DND-41 (cell line): Measurements from ENCODE around the gene FXYD3.

Experiments
- ATAC-seq: fragments of 200-7000 bp; cut with Tn5 transposase; 3 replicates; pipeline ENCODE4 v1.9.1; 2021; ENCODE audit warnings: low read depth; ENCODE audit not compliant: insufficient read depth
- DNase-seq: peaks from one replicate; pipeline ENCODE4 v3.0.0-alpha.2; 2020
- H2AFZ ChIP-seq: 2 replicates; pipeline ENCODE4 v1.6.0; 2012; ENCODE audit warnings: low read depth, low read length
- H3K27ac ChIP-seq: 2 replicates; pipeline ENCODE4 v1.5.1; 2012; ENCODE audit warnings: low read length, inconsistent platforms
- H3K27me3 ChIP-seq: fragments of 200-600 bp; sonication (generic); 2 replicates; pipeline ENCODE4 v1.6.0; 2012; ENCODE audit warnings: low read length, mild to moderate bottlenecking, inconsistent platforms; ENCODE audit not compliant: insufficient read depth, poor library complexity
- H3K36me3 ChIP-seq: 2 replicates; pipeline ENCODE4 v1.5.1; 2012; ENCODE audit warnings: low read length, inconsistent platforms; ENCODE audit not compliant: insufficient read depth
- H3K4me1 ChIP-seq: 2 replicates; pipeline ENCODE4 v1.5.1; 2012; ENCODE audit warnings: mild to moderate bottlenecking, low read length; ENCODE audit not compliant: insufficient read depth
- H3K4me2 ChIP-seq: 2 replicates; pipeline ENCODE4 v1.6.0; 2012; ENCODE audit warnings: mild to moderate bottlenecking, moderate library complexity, low read length, inconsistent platforms; ENCODE audit not compliant: insufficient read depth
- H3K4me3 ChIP-seq, 2 experiments: fragments of 200-600 bp in 1 of 2; shearing (Covaris generic) in 1 of 2; 2 replicates each; pipeline ENCODE4 v1.5.1; 2012 to 2016; ENCODE audit warnings: inconsistent platforms in 2 of 2, low read length in 2 of 2, mild to moderate bottlenecking in 2 of 2, low read depth in 1 of 2, moderate library complexity in 1 of 2
- H3K79me2 ChIP-seq: 2 replicates; pipeline ENCODE4 v1.6.0; 2012; ENCODE audit warnings: low read length, inconsistent platforms; ENCODE audit not compliant: insufficient read depth
- H3K9ac ChIP-seq: 2 replicates; pipeline ENCODE4 v1.6.0; 2012; ENCODE audit warnings: low read depth, mild to moderate bottlenecking, inconsistent platforms, low read length, moderate library complexity
- H3K9me3 ChIP-seq: 2 replicates; pipeline ENCODE4 v1.5.1; 2012; ENCODE audit warnings: low read length, moderate library complexity, mild to moderate bottlenecking, inconsistent platforms; ENCODE audit not compliant: insufficient read depth, severe bottlenecking
- H4K20me1 ChIP-seq: 2 replicates; pipeline ENCODE4 v1.6.0; 2012; ENCODE audit warnings: low read length; ENCODE audit not compliant: insufficient read depth
- EZH2 ChIP-seq: IDR thresholded peaks from 3 replicates; pipeline ENCODE4 v1.6.1; 2012; ENCODE audit warnings: borderline replicate concordance, low read depth, mild to moderate bottlenecking, moderate library complexity, low read length, inconsistent platforms; ENCODE audit not compliant: severe bottlenecking
- TF ChIP-seq, protein P1 (sequence below): IDR thresholded peaks from 2 replicates; pipeline ENCODE4 v1.5.1; 2012; ENCODE audit warnings: borderline replicate concordance, low read length, moderate library complexity, mild to moderate bottlenecking; ENCODE audit not compliant: poor library complexity, severe bottlenecking; ENCODE audit errors: extremely low read depth

Gene FXYD3

DNA sequence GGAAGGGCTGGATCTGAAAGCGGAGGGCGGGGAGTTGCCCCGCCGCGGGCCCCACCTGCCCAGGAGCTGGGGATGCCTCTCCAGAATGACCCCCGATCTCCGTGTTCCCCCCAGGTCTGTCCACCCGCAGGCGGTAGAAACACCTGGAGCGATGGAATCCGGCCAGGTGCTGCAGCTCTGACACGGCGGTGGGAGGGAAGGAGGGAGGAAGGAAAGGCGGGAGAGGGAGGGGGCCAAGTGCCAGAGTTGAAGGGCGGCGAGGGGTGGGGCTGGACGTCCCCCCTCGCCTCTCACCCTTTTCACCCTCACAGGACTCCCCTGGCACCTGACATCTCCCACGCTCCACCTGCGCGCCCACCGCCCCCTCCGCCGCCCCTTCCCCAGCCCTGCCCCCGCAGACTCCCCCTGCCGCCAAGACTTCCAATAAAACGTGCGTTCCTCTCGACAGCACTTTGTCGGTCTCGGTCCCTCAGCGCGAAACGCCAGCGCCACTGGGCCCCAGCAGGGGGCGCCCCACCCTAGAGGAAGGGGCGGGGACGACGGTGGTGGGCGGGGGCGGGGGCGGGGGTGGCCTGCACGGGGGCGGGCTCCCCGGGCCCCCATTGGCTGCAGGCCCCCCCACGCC lies 27.1 kb downstream of the FXYD3 start:
- no peak for TF ChIP-seq EZH2
- TF ChIP-seq, protein P1, sequence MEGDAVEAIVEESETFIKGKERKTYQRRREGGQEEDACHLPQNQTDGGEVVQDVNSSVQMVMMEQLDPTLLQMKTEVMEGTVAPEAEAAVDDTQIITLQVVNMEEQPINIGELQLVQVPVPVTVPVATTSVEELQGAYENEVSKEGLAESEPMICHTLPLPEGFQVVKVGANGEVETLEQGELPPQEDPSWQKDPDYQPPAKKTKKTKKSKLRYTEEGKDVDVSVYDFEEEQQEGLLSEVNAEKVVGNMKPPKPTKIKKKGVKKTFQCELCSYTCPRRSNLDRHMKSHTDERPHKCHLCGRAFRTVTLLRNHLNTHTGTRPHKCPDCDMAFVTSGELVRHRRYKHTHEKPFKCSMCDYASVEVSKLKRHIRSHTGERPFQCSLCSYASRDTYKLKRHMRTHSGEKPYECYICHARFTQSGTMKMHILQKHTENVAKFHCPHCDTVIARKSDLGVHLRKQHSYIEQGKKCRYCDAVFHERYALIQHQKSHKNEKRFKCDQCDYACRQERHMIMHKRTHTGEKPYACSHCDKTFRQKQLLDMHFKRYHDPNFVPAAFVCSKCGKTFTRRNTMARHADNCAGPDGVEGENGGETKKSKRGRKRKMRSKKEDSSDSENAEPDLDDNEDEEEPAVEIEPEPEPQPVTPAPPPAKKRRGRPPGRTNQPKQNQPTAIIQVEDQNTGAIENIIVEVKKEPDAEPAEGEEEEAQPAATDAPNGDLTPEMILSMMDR: peak; percentile 53
- peaks cover 3% of the 10 kb centered on the region for H3K27me3 ChIP-seq
- H3K4me3 ChIP-seq: no peak overlapping the region
- H4K20me1 ChIP-seq: peaks cover 9% of the 10 kb centered on the region; the same call in 1 of the 2 replicates
- H3K9ac ChIP-seq: no peak overlapping the region
- H3K36me3 ChIP-seq: no peaks in the 10 kb centered on the region
- H2AFZ ChIP-seq: no peak overlapping the region
- no peak overlapping the region for H3K4me2 ChIP-seq
- no peaks in the 10 kb centered on the region for H3K9me3 ChIP-seq
- DNase-seq (peak; percentile 51), ATAC-seq (no peak)
- peaks cover 11% of the 10 kb centered on the region for H3K4me1 ChIP-seq
- H3K27ac ChIP-seq: no peak overlapping the region
- no peaks in the 10 kb centered on the region for H3K79me2 ChIP-seq

DNA sequence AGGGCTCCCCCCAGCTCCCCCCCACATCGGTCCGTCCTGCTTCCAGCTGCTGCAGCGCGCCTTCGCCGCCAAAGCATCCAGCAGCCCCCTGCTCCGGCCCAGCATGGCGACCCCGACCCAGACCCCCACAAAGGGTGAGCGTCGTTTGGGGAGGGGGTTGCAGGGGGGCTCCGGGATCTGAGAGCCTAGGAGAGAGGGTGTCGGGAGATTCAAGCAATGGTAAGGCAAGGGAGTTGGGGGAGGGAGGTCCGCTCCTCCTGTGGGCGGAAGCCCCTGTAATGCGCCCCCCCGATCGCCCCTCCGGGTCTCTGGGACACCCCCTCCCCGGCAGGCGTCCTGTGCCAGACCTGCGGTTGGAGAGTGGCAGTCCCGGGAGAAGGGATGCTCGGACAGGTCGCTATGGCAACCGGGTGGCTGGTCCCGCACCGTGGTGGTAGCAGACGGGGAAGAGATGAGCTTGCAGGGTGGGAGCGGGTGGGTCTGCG lies 27.6 kb downstream of the FXYD3 start, which contains the start of gene FXYD7:
Gene FXYD7, plus strand, starts transcription at position 25 of the 485 bp plus-strand sequence. Its CDS starts 79 bp downstream, at position 104.
- Histone ChIP-seq H3K79me2 (no peaks in the 10 kb centered on the region), H3K27me3 (peaks cover 3% of the 10 kb centered on the region), H3K4me2 (no peak within 1 kb of the TSS), H3K27ac (no peak within 1 kb of the TSS), H3K9ac (no peak within 1 kb of the TSS), H4K20me1 (peaks cover 9% of the 10 kb centered on the region; the same call in 1 of the 2 replicates), H3K9me3 (no peaks in the 10 kb centered on the region), H3K36me3 (no peaks in the 10 kb centered on the region), H2AFZ (no peak within 1 kb of the TSS), H3K4me3 (no peak within 1 kb of the TSS), H3K4me1 (peaks cover 11% of the 10 kb centered on the region)
- DNase-seq: no peak
- TF ChIP-seq EZH2: no peak
- TF ChIP-seq, protein P1: no peak
- ATAC-seq: no peak

DNA sequence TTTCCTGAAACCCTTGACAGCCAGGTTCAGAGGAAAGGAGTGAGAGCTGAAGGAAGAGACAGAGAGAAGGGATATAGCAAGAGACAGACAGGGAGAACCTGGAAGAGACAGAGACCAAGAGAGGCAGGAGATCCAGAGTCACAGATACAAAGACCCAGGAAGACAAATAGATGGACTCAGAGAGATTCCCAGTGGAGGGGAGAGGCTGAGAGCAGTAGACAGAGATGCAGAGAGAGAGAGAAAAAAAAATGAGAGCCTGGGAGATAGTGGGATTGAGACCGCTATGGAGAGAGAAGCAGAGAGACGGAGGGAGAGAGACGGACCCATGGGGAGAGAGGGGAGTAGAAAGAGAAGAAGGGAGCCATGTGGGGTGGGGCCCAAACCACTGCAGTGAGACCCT lies 28.2 kb downstream of the FXYD3 start:
- Histone ChIP-seq H3K36me3 (no peaks in the 10 kb centered on the region), H3K9me3 (no peaks in the 10 kb centered on the region), H4K20me1 (peaks cover 9% of the 10 kb centered on the region; the same call in 1 of the 2 replicates), H2AFZ (no peak overlapping the region), H3K79me2 (no peaks in the 10 kb centered on the region), H3K4me1 (peaks cover 11% of the 10 kb centered on the region), H3K27ac (no peak overlapping the region), H3K27me3 (peaks cover 3% of the 10 kb centered on the region), H3K9ac (no peak overlapping the region), H3K4me2 (no peak overlapping the region), H3K4me3 (no peak overlapping the region)
- ATAC-seq (no peak), DNase-seq (no peak)
- TF ChIP-seq EZH2: no peak
- TF ChIP-seq, protein P1: no peak
